H1 (cell line): ENCODE results near the gene NDUFS8. TPM values are rescaled to one million over a fixed set of nuclear protein-coding genes. Genes with fewer than 3 reads are reported as not detected.

Source experiments
- CTCF ChIA-PET: fragments of 300-600 bp; sonication (Branson Sonifier 250); formaldehyde crosslinking; loops from one replicate; lab custom pipeline; 2021; ENCODE audit not compliant: partially characterized antibody; lab: Charles Lee
- POLR2A ChIA-PET: fragments of 300-600 bp; sonication (Branson Sonifier 250); formaldehyde crosslinking; loops from one replicate; lab custom pipeline; 2021; ENCODE audit warnings: inconsistent platforms; ENCODE audit not compliant: partially characterized antibody; lab: Charles Lee
- DNase-seq, 2 experiments: peaks; one replicate each; pipeline versions ENCODE4 v3.0.0 to v3.0.0-alpha.2; 2010 to 2022; ENCODE audit warnings: low spot score in 2 of 2, low read depth in 1 of 2, mixed read lengths in 1 of 2
- FAIRE-seq: peaks from 2 replicates; lab custom pipeline; 2011; peaks lifted over from hg19 to GRCh38; lab: Jason Lieb, UNC
- H2AFZ ChIP-seq: 2 replicates; pipeline ENCODE4 v1.8.1; 2012; ENCODE audit warnings: low read length, inconsistent platforms
- H2AK5ac ChIP-seq: 2 replicates; pipeline ENCODE4 v1.6.1; 2013; ENCODE audit warnings: low read depth, low read length
- H2BK120ac ChIP-seq: replicated peaks from 2 replicates; pipeline ENCODE3; 2013; ENCODE audit warnings: low read depth, low read length, inconsistent platforms
- H2BK12ac ChIP-seq: 2 replicates; pipeline ENCODE4 v1.6.1; 2013; ENCODE audit warnings: low read depth, low read length
- H2BK15ac ChIP-seq: 2 replicates; pipeline ENCODE4 v1.6.1; 2013; ENCODE audit warnings: low read length
- H2BK20ac ChIP-seq: 2 replicates; pipeline ENCODE4 v1.6.1; 2013; ENCODE audit warnings: low read length
- H2BK5ac ChIP-seq: 2 replicates; pipeline ENCODE4 v1.6.1; 2013; ENCODE audit warnings: low read depth, low read length
- H3K14ac ChIP-seq: 2 replicates; pipeline ENCODE4 v1.6.1; 2013; ENCODE audit warnings: inconsistent platforms; ENCODE audit not compliant: insufficient read length
- H3K18ac ChIP-seq: 2 replicates; pipeline ENCODE4 v1.6.1; 2013; ENCODE audit warnings: low read length; ENCODE audit errors: extremely low read depth
- H3K23ac ChIP-seq: 2 replicates; pipeline ENCODE4 v1.6.1; 2013; ENCODE audit warnings: inconsistent platforms; ENCODE audit not compliant: insufficient read length
- H3K23me2 ChIP-seq: 2 replicates; pipeline ENCODE4 v1.6.1; 2013; ENCODE audit warnings: low read depth, low read length
- H3K27ac ChIP-seq: 2 replicates; pipeline ENCODE4 v1.6.1; 2011; ENCODE audit warnings: low read depth, low read length, inconsistent platforms
- H3K27me3 ChIP-seq, 4 experiments: replicated peaks in 1 of 4; 1 replicate in 1 of 4; 2 replicates in 3 of 4; pipeline versions ENCODE4 v1.6.1 to v1.8.1; 2011 to 2013; ENCODE audit warnings: low read length in 3 of 4, mild to moderate bottlenecking in 3 of 4, inconsistent platforms in 2 of 4, mixed read lengths in 2 of 4, moderate library complexity in 1 of 4; ENCODE audit not compliant: control insufficient read depth in 3 of 4, insufficient read depth in 3 of 4; ENCODE audit errors: extremely low read depth in 1 of 4
- H3K36me3 ChIP-seq, 4 experiments: 2 replicates each; pipeline versions ENCODE4 v1.6.1 to v1.8.1; 2011 to 2013; ENCODE audit warnings: mild to moderate bottlenecking in 4 of 4, low read length in 3 of 4, moderate library complexity in 2 of 4, control low read depth in 1 of 4, inconsistent platforms in 1 of 4; ENCODE audit not compliant: insufficient read depth in 4 of 4, control insufficient read depth in 2 of 4
- H3K4ac ChIP-seq: replicated peaks from 2 replicates; pipeline ENCODE3; 2013; ENCODE audit warnings: low read length, low read depth, mixed read lengths, inconsistent platforms; ENCODE audit not compliant: insufficient read length
- H3K4me1 ChIP-seq, 4 experiments: replicated peaks in 1 of 4; 1 replicate in 1 of 4; 2 replicates in 3 of 4; pipeline versions ENCODE4 v1.6.1 to v1.8.1; 2011 to 2013; ENCODE audit warnings: low read length in 3 of 4, inconsistent platforms in 2 of 4, mixed read lengths in 1 of 4; ENCODE audit not compliant: insufficient read depth in 4 of 4, control insufficient read depth in 3 of 4
- H3K4me2 ChIP-seq, 2 experiments: 2 replicates each; pipeline versions ENCODE4 v1.6.1 to v1.8.1; 2011 to 2013; ENCODE audit warnings: low read depth in 2 of 2, low read length in 2 of 2, control low read depth in 1 of 2, inconsistent platforms in 1 of 2, mild to moderate bottlenecking in 1 of 2; ENCODE audit not compliant: insufficient read depth in 1 of 2
- H3K4me3 ChIP-seq, 4 experiments: fragments of 200-600, 300-600 bp in 1 of 4; sonication (generic), shearing (Covaris generic), sonication (Bioruptor Twin) in 1 of 4; 2 replicates each; pipeline versions ENCODE4 v1.5.1 to v1.8.1; 2011 to 2016; ENCODE audit warnings: low read length in 4 of 4, low read depth in 3 of 4, control low read depth in 2 of 4, inconsistent platforms in 2 of 4, mild to moderate bottlenecking in 2 of 4, mixed read lengths in 1 of 4, moderate library complexity in 1 of 4; ENCODE audit not compliant: insufficient read depth in 2 of 4; ENCODE audit errors: extremely low read depth in 1 of 4
- H3K56ac ChIP-seq: replicated peaks from 2 replicates; pipeline ENCODE3; 2013; ENCODE audit warnings: low read depth, mild to moderate bottlenecking, mixed read lengths, low read length, inconsistent platforms; ENCODE audit not compliant: insufficient read length
- H3K79me1 ChIP-seq: 2 replicates; pipeline ENCODE4 v1.6.1; 2013; ENCODE audit warnings: low read depth, low read length, control low read depth
- H3K79me2 ChIP-seq, 2 experiments: 2 replicates each; pipeline versions ENCODE4 v1.6.1 to v1.8.1; 2012 to 2013; ENCODE audit warnings: low read length in 2 of 2, mild to moderate bottlenecking in 2 of 2, inconsistent platforms in 1 of 2; ENCODE audit not compliant: insufficient read depth in 2 of 2, control insufficient read depth in 1 of 2
- H3K9ac ChIP-seq, 4 experiments: replicated peaks in 1 of 4; 1 replicate in 1 of 4; 2 replicates in 3 of 4; pipeline versions ENCODE4 v1.6.1 to v1.8.1; 2011 to 2013; ENCODE audit warnings: low read depth in 3 of 4, low read length in 3 of 4, control low read depth in 2 of 4, mild to moderate bottlenecking in 2 of 4, moderate library complexity in 2 of 4, inconsistent platforms in 1 of 4; ENCODE audit errors: extremely low read depth in 1 of 4
- H3K9me3 ChIP-seq, 2 experiments: 2 replicates each; pipeline versions ENCODE4 v1.6.1 to v1.8.1; 2012 to 2013; ENCODE audit warnings: mild to moderate bottlenecking in 2 of 2, moderate library complexity in 2 of 2, control low read depth in 1 of 2, inconsistent platforms in 1 of 2, low read depth in 1 of 2, low read length in 1 of 2, mixed read lengths in 1 of 2; ENCODE audit not compliant: insufficient read depth in 2 of 2
- H4K20me1 ChIP-seq, 2 experiments: replicated peaks in 1 of 2; 2 replicates each; pipeline versions ENCODE3 to v1.8.1; 2011 to 2013; ENCODE audit warnings: inconsistent platforms in 2 of 2, low read length in 2 of 2, mild to moderate bottlenecking in 1 of 2; ENCODE audit not compliant: insufficient read depth in 2 of 2, control insufficient read depth in 1 of 2
- H4K5ac ChIP-seq: 2 replicates; pipeline ENCODE4 v1.6.1; 2013; ENCODE audit warnings: low read length, low read depth, mixed read lengths, inconsistent platforms; ENCODE audit not compliant: insufficient read length
- H4K8ac ChIP-seq: 2 replicates; pipeline ENCODE4 v1.8.0; 2013; ENCODE audit warnings: mild to moderate bottlenecking, moderate library complexity, low read length, inconsistent platforms; ENCODE audit not compliant: insufficient read depth; ENCODE audit errors: extremely low read depth
- H4K91ac ChIP-seq: replicated peaks from 2 replicates; pipeline ENCODE3; 2013; ENCODE audit warnings: low read length, mixed read lengths, inconsistent platforms; ENCODE audit not compliant: insufficient read length
- BRCA1 ChIP-seq: IDR thresholded peaks from 2 replicates; pipeline ENCODE4 v1.6.1; 2012; ENCODE audit warnings: low read depth, low read length, improper control_type of control experiment
- CBX5 ChIP-seq: fragments of 300-800, 300-1000 bp; sonication (generic); IDR thresholded peaks from 2 replicates; pipeline ENCODE4 v1.7.1; 2016; ENCODE audit warnings: antibody characterized with exemption, low read length, low read depth
- JUN ChIP-seq: IDR thresholded peaks from 2 replicates; pipeline ENCODE4 v1.6.1; 2011; ENCODE audit warnings: low read depth, mild to moderate bottlenecking, improper control_type of control experiment, low read length
- NRF1 ChIP-seq: IDR thresholded peaks from 2 replicates; pipeline ENCODE4 v1.6.1; 2011; ENCODE audit warnings: mild to moderate bottlenecking, low read depth, low read length, improper control_type of control experiment
- RNF2 ChIP-seq: fragments of 200-900, 300-1000 bp; sonication (generic); IDR thresholded peaks from 2 replicates; pipeline ENCODE4 v1.7.1; 2016; ENCODE audit warnings: borderline replicate concordance, low read depth, mild to moderate bottlenecking, antibody characterized with exemption, low read length; ENCODE audit not compliant: poor library complexity, severe bottlenecking; ENCODE audit errors: missing control alignments
- SP1 ChIP-seq: IDR thresholded peaks from 2 replicates; pipeline ENCODE4 v1.6.1; 2011; ENCODE audit warnings: low read depth, low read length
- ZNF274 ChIP-seq: IDR thresholded peaks from 2 replicates; pipeline ENCODE4 v1.7.0; 2012; ENCODE audit warnings: low read length, borderline replicate concordance; ENCODE audit errors: extremely low read depth
- WGBS, 2 experiments: shearing (Covaris generic) in 1 of 2; methylation state at CpG; one replicate each; pipeline versions ENCODE4 v1.1.6 to v1.1.7; 2013 to 2015; ENCODE audit warnings: low lambda C conversion rate in 2 of 2, mixed read lengths in 2 of 2, inconsistent platforms in 1 of 2, low coverage in 1 of 2, missing lambda C conversion rate in 1 of 2; ENCODE audit not compliant: insufficient replicate concordance in 2 of 2, insufficient coverage in 1 of 2, insufficient read length in 1 of 2; ENCODE audit errors: extremely low coverage in 1 of 2, missing lambda C conversion rate in 1 of 2; 5-methylcytosine and 5-hydroxymethylcytosine counted together
- polyA plus RNA-seq, 7 experiments: library from polyadenylated mRNA; depleted of rRNA in 3 of 7; stranded (reverse) in 5 of 7; unstranded in 2 of 7; fragments of >200 nt in 5 of 7; fragments of 200-250 nt in 2 of 7; gene quantifications; 1 replicate in 5 of 7; 2 replicates in 1 of 7; 4 replicates in 1 of 7; pipeline versions ENCODE4 v1.2.1 to v1.2.3, GENCODE V29; 2011 to 2013; ENCODE audit warnings: missing spikeins in 2 of 7, mixed read lengths in 2 of 7
- total RNA-seq: library from RNA; stranded (reverse); fragmentation: NEBNext Ultra II Directional; extraction: Animal tissue kit (Norgen Biotek cat#: 25700); gene quantifications from 2 replicates; pipeline ENCODE4 v1.2.1, GENCODE V29; 2021
- TF ChIP-seq, protein P1 (sequence below): IDR thresholded peaks from 2 replicates; pipeline ENCODE4 v1.6.1; 2012; ENCODE audit warnings: inconsistent platforms

NDUFS8 gene
- total and polyA plus RNA-seq, 2 of the 8 experiments (the other 6 are each of a cell fraction or from before 2014, with no cell fraction given): 182 to 291 TPM

DNA sequence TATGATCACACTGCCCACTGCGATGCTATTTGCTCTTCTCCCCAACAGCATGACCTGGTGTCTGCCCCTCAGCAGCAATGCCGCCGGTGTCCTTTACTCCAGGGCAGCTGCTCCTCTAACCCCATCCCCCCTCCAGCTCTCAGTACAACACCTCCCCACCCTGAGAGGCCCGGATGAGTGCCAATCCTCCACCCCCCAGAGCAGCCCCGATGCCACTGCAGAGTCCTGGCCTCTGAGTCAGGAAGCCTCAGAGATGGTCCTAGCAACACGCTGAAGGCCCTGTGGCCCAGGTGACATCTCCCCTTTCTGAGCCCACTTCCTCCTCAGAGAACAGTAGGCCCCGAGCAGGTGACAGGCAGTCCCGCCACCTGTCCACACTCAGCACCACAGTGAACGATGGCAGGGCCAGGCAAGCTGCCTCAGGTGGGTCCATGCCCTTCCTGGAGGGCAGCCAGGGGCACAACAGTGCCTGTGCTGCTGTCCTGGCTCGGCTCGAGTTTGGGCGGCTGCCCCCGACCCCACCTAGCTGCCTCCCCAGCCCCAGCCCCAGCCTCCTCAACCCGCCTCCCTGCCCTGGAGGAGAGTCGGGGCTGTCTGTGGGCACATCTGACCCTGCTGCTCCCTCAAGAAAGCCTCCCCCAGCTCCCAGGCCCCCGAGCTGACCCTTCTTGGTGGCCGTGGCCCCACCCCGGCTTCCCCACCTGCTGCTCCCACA is 3.9 kb upstream of the NDUFS8 start:
- H4K91ac ChIP-seq: no peak overlapping the region
- H3K79me2 ChIP-seq: peaks cover 0 to 8% of the 10 kb centered on the region in 2 experiments; a peak in 2 of 4 replicates
- H3K14ac ChIP-seq: no peak overlapping the region
- H3K18ac ChIP-seq: no peak overlapping the region
- no peaks in the 10 kb centered on the region for H3K9me3 ChIP-seq
- H3K4me2 ChIP-seq: no peak overlapping the region
- H3K4me3 ChIP-seq: no peak overlapping the region
- H4K8ac ChIP-seq: no peak overlapping the region
- H3K36me3 ChIP-seq: no peaks in the 10 kb centered on the region
- no peak overlapping the region for H3K9ac ChIP-seq
- no peak overlapping the region for H2BK12ac ChIP-seq
- no peak overlapping the region for H3K4ac ChIP-seq
- no peak overlapping the region for H2AFZ ChIP-seq
- no peak overlapping the region for H2BK15ac ChIP-seq
- H3K27ac ChIP-seq: no peak overlapping the region
- FAIRE-seq (no peak), DNase-seq (no peak)
- peaks cover 7% of the 10 kb centered on the region; the same call in 1 of the 2 replicates for H3K79me1 ChIP-seq
- H3K27me3 ChIP-seq: no peaks in the 10 kb centered on the region
- H2AK5ac ChIP-seq: no peak overlapping the region
- H4K20me1 ChIP-seq: no peaks in the 10 kb centered on the region
- H4K5ac ChIP-seq: no peak overlapping the region
- H3K23ac ChIP-seq: no peak overlapping the region
- POLR2A ChIA-PET: interaction anchor here (0.6 to 1.7 kb wide), 5 partner anchors 9 to 26 kb away, joined by 3 to 5 read pairs (median 4); partner anchors contain the start of gene TCIRG1
- WGBS, 2 experiments: 96% methylated on average over 12 of the region's 18 CpGs; no CpG with 5 or more reads in 1 of the 2 experiments
- H2BK20ac ChIP-seq: no peak overlapping the region
- H3K23me2 ChIP-seq: peaks cover 3% of the 10 kb centered on the region; the same call in 1 of the 2 replicates
- peaks cover 0 to 7% (median 4%) of the 10 kb centered on the region in 4 experiments; a peak in 5 of 7 replicates for H3K4me1 ChIP-seq
- no peak overlapping the region for H3K56ac ChIP-seq
- H2BK120ac ChIP-seq: no peak overlapping the region
- CTCF ChIA-PET: interaction anchor here (1.1 to 1.3 kb wide), 4 partner anchors 8 to 183 kb away, joined by 3 to 4 read pairs (median 4); no protein-coding TSS in a partner anchor
- H2BK5ac ChIP-seq: no peak overlapping the region
- TF ChIP-seq SP1: no peak
- TF ChIP-seq, protein P1, sequence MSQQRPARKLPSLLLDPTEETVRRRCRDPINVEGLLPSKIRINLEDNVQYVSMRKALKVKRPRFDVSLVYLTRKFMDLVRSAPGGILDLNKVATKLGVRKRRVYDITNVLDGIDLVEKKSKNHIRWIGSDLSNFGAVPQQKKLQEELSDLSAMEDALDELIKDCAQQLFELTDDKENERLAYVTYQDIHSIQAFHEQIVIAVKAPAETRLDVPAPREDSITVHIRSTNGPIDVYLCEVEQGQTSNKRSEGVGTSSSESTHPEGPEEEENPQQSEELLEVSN: no peak
- no peak for TF ChIP-seq JUN
- no peak for TF ChIP-seq BRCA1
- TF ChIP-seq RNF2: no peak
- TF ChIP-seq CBX5: no peak
- TF ChIP-seq ZNF274: no peak
- TF ChIP-seq NRF1: no peak
